Kidney (tissue), 14 donors: Measurements from ENCODE around the gene EIF2D. TPM values are rescaled to one million over a fixed set of nuclear protein-coding genes. Genes with fewer than 3 reads are reported as not detected.
A peak's percentile ranks its signal among the peaks of the same experiment; 100 is the strongest.

Source experiments
- DNase-seq, 5 donors: peaks; one replicate each; pipeline ENCODE4 v3.0.0-alpha.2; 2013 to 2020
- FAIRE-seq: peaks from 2 replicates; lab custom pipeline; 2012; peaks lifted over from hg19 to GRCh38; lab: Jason Lieb, UNC
- H3K27ac ChIP-seq, 2 donors: one replicate each; pipeline ENCODE4 v1.7.0; 2013; ENCODE audit warnings: low read depth in 2 of 2, low read length in 2 of 2, inconsistent platforms in 1 of 2
- H3K27me3 ChIP-seq: one replicate; pipeline ENCODE4 v1.7.1; 2013; ENCODE audit warnings: low read length, inconsistent platforms; ENCODE audit not compliant: control insufficient read depth, insufficient read depth
- H3K36me3 ChIP-seq, 3 donors: one replicate each; pipeline versions ENCODE4 v1.7.0 to v1.7.1; 2013; ENCODE audit warnings: low read length in 3 of 3, control low read depth in 1 of 3, inconsistent platforms in 1 of 3; ENCODE audit not compliant: insufficient read depth in 3 of 3, control insufficient read depth in 2 of 3
- H3K4me1 ChIP-seq, 3 donors: one replicate each; pipeline versions ENCODE4 v1.7.0 to v1.7.1; 2013; ENCODE audit warnings: low read length in 3 of 3, inconsistent platforms in 1 of 3, low read depth in 1 of 3; ENCODE audit not compliant: control insufficient read depth in 2 of 3, insufficient read depth in 2 of 3
- H3K4me3 ChIP-seq, 3 donors: one replicate each; pipeline versions ENCODE4 v1.7.0 to v1.8.1; 2013; ENCODE audit warnings: low read length in 3 of 3, control low read depth in 1 of 3, inconsistent platforms in 1 of 3
- H3K9ac ChIP-seq, 3 donors: one replicate each; pipeline versions ENCODE4 v1.7.0 to v1.7.1; 2013; ENCODE audit warnings: low read length in 3 of 3, control low read depth in 1 of 3, inconsistent platforms in 1 of 3
- H3K9me3 ChIP-seq, 3 donors: one replicate each; pipeline versions ENCODE4 v1.7.0 to v1.7.1; 2013; ENCODE audit warnings: low read length in 3 of 3, control low read depth in 1 of 3, inconsistent platforms in 1 of 3; ENCODE audit not compliant: control insufficient read depth in 2 of 3, insufficient read depth in 1 of 3
- CTCF ChIP-seq: IDR thresholded peaks from 3 replicates; pipeline ENCODE4 v1.5.1; 2012; ENCODE audit warnings: mild to moderate bottlenecking, moderate library complexity, borderline replicate concordance; ENCODE audit not compliant: insufficient read depth; ENCODE audit errors: extremely low read depth
- intact Hi-C: fragments of 100-400 bp; cut with DNase I; formaldehyde crosslinking; loops from one replicate; pipeline ENCODE4 v1.11.1; 2022
- polyA plus RNA-seq: library from polyadenylated mRNA; stranded (reverse); fragments of 350-450 nt; fragmentation: Illumina TruSeq; extraction: RNeasy Lipid Tissue Mini Kit (QIAGEN cat#74804); gene quantifications from one replicate; pipeline ENCODE4 v1.2.3, GENCODE V29; 2014; ENCODE audit warnings: low read depth, low replicate concordance; ENCODE audit not compliant: insufficient read depth
- total RNA-seq: library from RNA; stranded (reverse); fragmentation: NEBNext Ultra II Directional; extraction: Animal tissue kit (Norgen Biotek cat#: 25700); gene quantifications from one replicate; pipeline ENCODE4 v1.2.1, GENCODE V29; 2021
- donor health status: control.
- donor health status: control.
- donor health status: control.
- donor health status: control.
- donor health status: control.
- donor health status: DM: yes; HTN: yes; CAD: no.
- donor health status: Normal renal cell carcinoma (clear cell type).

EIF2D gene
- total and polyA plus RNA-seq, 2 donors from 2014 or later, result 44.5 to 45.1 TPM

DNA sequence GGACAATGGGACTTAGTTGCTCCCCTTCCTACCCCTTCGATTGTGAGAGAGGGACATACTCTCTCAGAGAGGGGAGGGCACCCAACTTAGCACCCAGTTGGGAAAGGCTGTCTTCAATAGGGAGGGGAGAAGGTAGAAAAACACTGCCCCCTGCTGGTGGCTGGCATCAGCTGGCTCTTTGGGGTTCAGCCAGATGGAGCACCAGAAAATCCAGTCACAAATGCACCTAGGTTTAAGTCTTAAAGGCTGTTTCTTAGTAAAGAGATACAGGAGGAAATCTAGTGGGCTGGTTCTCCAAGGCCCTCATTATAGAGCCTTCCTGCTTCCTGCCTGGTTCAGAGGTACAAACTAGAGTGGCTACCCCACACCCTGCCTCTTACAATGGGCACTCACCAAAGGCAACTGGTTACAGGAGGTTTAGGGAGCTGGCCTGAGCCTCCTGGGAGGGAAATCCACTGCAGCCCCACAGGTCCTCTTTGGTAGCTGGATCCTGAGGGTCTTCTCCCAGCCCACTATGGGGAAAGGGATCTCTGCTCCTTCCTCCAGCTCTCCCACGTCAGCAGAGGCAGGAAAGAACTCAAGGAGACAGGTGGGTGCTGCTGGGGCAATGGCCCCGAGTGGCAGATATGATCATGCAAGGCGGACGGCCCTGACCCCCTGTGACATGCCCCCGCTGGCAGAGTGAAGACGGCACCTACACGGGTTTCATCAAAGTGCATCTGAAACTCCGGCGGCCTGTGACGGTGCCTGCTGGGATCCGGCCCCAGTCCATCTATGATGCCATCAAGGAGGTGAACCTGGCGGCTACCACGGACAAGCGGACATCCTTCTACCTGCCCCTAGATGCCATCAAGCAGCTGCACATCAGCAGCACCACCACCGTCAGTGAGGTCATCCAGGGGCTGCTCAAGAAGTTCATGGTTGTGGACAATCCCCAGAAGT, 28.3 kb downstream of the EIF2D start:
- H3K27me3 ChIP-seq, result no peaks in the 10 kb centered on the region
- H3K4me1 ChIP-seq, result no peaks in the 10 kb centered on the region
- H3K4me3 ChIP-seq, result no peak overlapping the region
- FAIRE-seq (no peak), DNase-seq (peak; percentile 61 to 83 (median 72))
- peak; percentile 86 for TF ChIP-seq CTCF
- intact Hi-C loops, result loop anchor here (5.0 kb wide), 2 partner anchors 37 to 92 kb away; no protein-coding TSS in a partner anchor
- no peak overlapping the region for H3K27ac ChIP-seq
- H3K9ac ChIP-seq, result no peak overlapping the region
- H3K36me3 ChIP-seq, result peaks cover 0 to 3% (median 0%) of the 10 kb centered on the region in 3 donors
- H3K9me3 ChIP-seq, result no peaks in the 10 kb centered on the region

DNA sequence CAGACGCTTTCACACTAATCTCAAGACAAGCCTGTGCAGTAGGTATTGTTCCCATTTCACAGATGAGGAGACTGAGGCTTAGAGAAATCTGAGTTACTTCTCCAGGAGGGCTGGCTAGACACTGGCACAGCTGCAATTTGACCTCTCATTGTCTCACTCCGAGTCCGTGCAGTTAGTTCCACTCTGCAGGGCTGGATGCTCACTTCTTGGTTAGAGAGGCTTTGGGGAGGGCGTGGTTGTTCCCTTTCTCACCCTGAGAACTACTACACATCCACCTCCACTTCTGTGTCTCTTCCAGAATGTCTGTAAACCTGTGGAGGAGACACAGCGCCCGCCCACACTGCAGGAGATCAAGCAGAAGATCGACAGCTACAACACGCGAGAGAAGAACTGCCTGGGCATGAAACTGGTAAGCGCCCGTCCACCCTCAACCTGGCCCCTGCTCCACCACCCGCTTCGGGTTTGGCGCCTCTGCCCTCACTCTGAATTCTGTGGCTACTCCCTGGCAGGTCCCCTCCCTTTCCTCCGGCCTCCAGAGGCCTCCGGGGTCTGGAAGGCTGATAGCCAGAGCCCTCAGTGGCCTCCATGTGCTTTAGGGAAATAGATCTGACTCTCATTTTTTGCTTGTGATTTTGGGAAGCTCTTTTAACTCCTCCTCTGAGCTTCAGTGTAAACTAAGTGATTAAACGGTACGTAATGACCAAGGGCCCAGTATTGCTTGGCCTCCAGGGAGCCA, 29.1 kb downstream of the EIF2D start:
- FAIRE-seq (no peak), DNase-seq (no peak)
- H3K4me3 ChIP-seq, result no peak overlapping the region
- no peaks in the 10 kb centered on the region for H3K9me3 ChIP-seq
- no peaks in the 10 kb centered on the region for H3K27me3 ChIP-seq
- H3K27ac ChIP-seq, result no peak overlapping the region
- no peaks in the 10 kb centered on the region for H3K4me1 ChIP-seq
- H3K9ac ChIP-seq, result no peak overlapping the region
- intact Hi-C loops, result loop anchor here (5.0 kb wide), 2 partner anchors 36 to 91 kb away; no protein-coding TSS in a partner anchor
- peaks cover 0 to 3% (median 0%) of the 10 kb centered on the region in 3 donors for H3K36me3 ChIP-seq
- no peak for TF ChIP-seq CTCF

DNA sequence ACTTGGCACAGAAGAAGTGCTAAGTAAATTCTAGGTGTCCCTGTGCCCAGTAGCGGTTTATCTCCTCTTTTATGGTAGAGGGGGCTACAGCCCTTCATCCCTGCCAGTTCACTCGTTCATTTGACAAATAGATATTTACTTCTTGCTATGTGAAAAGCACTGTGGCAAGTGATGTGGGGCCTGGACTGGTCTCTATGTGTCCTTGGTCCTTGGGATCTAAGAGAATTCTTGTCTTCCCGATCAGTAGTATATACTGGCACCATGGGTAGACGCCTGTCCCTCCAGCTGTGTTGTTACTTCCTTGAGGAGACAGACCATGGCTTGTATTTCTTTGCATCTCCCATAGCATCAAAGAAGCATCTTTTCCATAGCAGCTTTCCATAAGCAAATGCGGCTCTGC, 29.7 kb downstream of the EIF2D start:
- H3K27ac ChIP-seq, result no peak overlapping the region
- intact Hi-C loops, result loop anchor here (5.0 kb wide), 2 partner anchors 35 to 90 kb away; no protein-coding TSS in a partner anchor
- FAIRE-seq, result no peak
- H3K9me3 ChIP-seq, result no peaks in the 10 kb centered on the region
- H3K36me3 ChIP-seq, result peaks cover 0 to 2% (median 0%) of the 10 kb centered on the region in 3 donors
- no peak overlapping the region for H3K9ac ChIP-seq
- H3K4me1 ChIP-seq, result no peaks in the 10 kb centered on the region
- no peak for DNase-seq
- no peaks in the 10 kb centered on the region for H3K27me3 ChIP-seq
- H3K4me3 ChIP-seq, result no peak overlapping the region
- TF ChIP-seq CTCF, result no peak
